Panc1 (cell line): Measurements from ENCODE around the gene FOSB.

Source experiments
- POLR2AphosphoS5 ChIP-seq: IDR thresholded peaks from 2 replicates; pipeline ENCODE4 v1.6.1; 2012; ENCODE audit warnings: mild to moderate bottlenecking, low read depth, low read length, moderate library complexity
- TF ChIP-seq, protein P1 (sequence below): fragments of 450-650 bp; IDR thresholded peaks from 2 replicates; pipeline ENCODE4 v1.5.1; 2017; ENCODE audit warnings: mild to moderate bottlenecking
- TF ChIP-seq, protein P2 (sequence below), 2 experiments: IDR thresholded peaks; 2 replicates each; pipeline ENCODE4 v1.6.1; 2011 to 2012; ENCODE audit warnings: low read depth in 2 of 2, control low read depth in 1 of 2, low read length in 1 of 2, mild to moderate bottlenecking in 1 of 2, moderate library complexity in 1 of 2; ENCODE audit not compliant: insufficient read depth in 1 of 2

DNA sequence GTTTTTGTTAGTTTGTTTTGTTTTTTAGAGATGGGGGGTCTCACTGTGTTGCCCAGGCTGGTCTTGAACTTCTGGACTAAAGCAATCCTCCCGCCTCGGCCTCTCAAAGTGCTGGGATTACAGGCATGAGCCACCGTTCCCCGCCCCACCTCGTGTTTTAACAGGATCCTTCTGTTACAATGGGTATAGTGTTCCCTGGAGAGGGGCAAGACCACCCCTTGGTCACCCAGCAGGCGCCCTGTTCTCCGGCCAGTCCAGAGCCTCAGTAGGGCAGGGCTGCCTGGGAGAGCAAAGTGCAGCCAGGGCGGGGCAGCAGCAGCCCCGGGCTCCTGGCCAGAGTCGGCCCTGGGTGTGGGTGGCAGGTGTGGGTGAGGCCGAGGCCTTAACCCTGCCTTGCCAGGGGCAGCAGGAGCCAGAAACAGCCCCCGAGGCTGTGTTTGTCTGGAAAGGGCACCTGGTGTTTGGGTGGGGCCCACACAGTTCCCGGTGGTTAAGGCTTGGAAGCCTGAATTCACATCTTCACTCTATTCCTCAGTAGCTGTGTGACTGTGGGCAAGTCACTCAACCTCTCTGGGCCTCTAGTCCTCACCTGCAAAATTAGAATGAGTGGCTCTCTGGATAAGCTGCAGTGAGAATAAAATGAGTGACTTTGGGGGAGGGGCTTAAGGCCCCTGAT, 46.7 kb downstream of the FOSB start:
- TF ChIP-seq, protein P1, sequence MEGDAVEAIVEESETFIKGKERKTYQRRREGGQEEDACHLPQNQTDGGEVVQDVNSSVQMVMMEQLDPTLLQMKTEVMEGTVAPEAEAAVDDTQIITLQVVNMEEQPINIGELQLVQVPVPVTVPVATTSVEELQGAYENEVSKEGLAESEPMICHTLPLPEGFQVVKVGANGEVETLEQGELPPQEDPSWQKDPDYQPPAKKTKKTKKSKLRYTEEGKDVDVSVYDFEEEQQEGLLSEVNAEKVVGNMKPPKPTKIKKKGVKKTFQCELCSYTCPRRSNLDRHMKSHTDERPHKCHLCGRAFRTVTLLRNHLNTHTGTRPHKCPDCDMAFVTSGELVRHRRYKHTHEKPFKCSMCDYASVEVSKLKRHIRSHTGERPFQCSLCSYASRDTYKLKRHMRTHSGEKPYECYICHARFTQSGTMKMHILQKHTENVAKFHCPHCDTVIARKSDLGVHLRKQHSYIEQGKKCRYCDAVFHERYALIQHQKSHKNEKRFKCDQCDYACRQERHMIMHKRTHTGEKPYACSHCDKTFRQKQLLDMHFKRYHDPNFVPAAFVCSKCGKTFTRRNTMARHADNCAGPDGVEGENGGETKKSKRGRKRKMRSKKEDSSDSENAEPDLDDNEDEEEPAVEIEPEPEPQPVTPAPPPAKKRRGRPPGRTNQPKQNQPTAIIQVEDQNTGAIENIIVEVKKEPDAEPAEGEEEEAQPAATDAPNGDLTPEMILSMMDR: no peak
- TF ChIP-seq POLR2AphosphoS5: no peak
- TF ChIP-seq, protein P2, sequence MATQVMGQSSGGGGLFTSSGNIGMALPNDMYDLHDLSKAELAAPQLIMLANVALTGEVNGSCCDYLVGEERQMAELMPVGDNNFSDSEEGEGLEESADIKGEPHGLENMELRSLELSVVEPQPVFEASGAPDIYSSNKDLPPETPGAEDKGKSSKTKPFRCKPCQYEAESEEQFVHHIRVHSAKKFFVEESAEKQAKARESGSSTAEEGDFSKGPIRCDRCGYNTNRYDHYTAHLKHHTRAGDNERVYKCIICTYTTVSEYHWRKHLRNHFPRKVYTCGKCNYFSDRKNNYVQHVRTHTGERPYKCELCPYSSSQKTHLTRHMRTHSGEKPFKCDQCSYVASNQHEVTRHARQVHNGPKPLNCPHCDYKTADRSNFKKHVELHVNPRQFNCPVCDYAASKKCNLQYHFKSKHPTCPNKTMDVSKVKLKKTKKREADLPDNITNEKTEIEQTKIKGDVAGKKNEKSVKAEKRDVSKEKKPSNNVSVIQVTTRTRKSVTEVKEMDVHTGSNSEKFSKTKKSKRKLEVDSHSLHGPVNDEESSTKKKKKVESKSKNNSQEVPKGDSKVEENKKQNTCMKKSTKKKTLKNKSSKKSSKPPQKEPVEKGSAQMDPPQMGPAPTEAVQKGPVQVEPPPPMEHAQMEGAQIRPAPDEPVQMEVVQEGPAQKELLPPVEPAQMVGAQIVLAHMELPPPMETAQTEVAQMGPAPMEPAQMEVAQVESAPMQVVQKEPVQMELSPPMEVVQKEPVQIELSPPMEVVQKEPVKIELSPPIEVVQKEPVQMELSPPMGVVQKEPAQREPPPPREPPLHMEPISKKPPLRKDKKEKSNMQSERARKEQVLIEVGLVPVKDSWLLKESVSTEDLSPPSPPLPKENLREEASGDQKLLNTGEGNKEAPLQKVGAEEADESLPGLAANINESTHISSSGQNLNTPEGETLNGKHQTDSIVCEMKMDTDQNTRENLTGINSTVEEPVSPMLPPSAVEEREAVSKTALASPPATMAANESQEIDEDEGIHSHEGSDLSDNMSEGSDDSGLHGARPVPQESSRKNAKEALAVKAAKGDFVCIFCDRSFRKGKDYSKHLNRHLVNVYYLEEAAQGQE (IDR thresholded peaks at IDR 0.05; ENCODE audit: insufficient read depth in 1 of 2, low read depth in 2 of 2, low read length in 1 of 2): no peak
